ENCODE results near the gene POTEM. TPM values are rescaled to one million over a fixed set of nuclear protein-coding genes. Genes with fewer than 3 reads are reported as not detected.
"Not testable (repeated sequence)": the region's sequence is repeated elsewhere in the genome, so short reads cannot be mapped to it uniquely, and the experiment has no call there.

The POTEM gene
- total and polyA plus RNA-seq, 2 experiments from 2014 or later, result not detected

GRCh38 chr14:18955816-18956215 lies 11.4 kb upstream of the POTEM start:
- H3K4me2 ChIP-seq (ENCODE audit: unreplicated experiment); DNase-seq; H3K4me3 ChIP-seq; H3K27me3 ChIP-seq (replicated peaks; ENCODE audit: insufficient read depth); H3K9ac ChIP-seq; H3F3A ChIP-seq (ENCODE audit: insufficient read depth); in situ Hi-C loops (cut with MboI); H2AFZ ChIP-seq; H3K36me3 ChIP-seq (ENCODE audit: low read depth); H3K9me2 ChIP-seq (ENCODE audit: insufficient read depth); H3K27ac ChIP-seq; H3K79me2 ChIP-seq (ENCODE audit: insufficient read depth); H4K20me1 ChIP-seq (ENCODE audit: insufficient read depth); H3K9me3 ChIP-seq (ENCODE audit: low read depth); H3K4me1 ChIP-seq (ENCODE audit: insufficient read depth): not testable (repeated sequence)
- WGBS, 2 experiments (ENCODE audit: low coverage in 1 of 2, low lambda C conversion rate in 2 of 2, missing lambda C conversion rate in 2 of 2), result 30 to 31% methylated on average over 6 of the region's 6 CpGs

- H3K4me3 ChIP-seq; H3K27ac ChIP-seq; H3F3A ChIP-seq (ENCODE audit: insufficient read depth); H3K4me2 ChIP-seq (ENCODE audit: unreplicated experiment); H2AFZ ChIP-seq; H3K27me3 ChIP-seq (replicated peaks; ENCODE audit: insufficient read depth); H4K20me1 ChIP-seq (ENCODE audit: insufficient read depth); H3K9ac ChIP-seq; H3K9me3 ChIP-seq (ENCODE audit: low read depth); H3K9me2 ChIP-seq (ENCODE audit: insufficient read depth); H3K36me3 ChIP-seq (ENCODE audit: low read depth); in situ Hi-C loops (cut with MboI); DNase-seq; H3K4me1 ChIP-seq (ENCODE audit: insufficient read depth); H3K79me2 ChIP-seq (ENCODE audit: insufficient read depth): not testable (repeated sequence)
- 6 to 14% methylated on average over 1 of the region's 2 CpGs for WGBS, 2 experiments (ENCODE audit: low coverage in 1 of 2, low lambda C conversion rate in 2 of 2, missing lambda C conversion rate in 2 of 2)
Observed at GRCh38 chr14:18961576-18961975, 5.7 kb upstream of the POTEM start.

DNA sequence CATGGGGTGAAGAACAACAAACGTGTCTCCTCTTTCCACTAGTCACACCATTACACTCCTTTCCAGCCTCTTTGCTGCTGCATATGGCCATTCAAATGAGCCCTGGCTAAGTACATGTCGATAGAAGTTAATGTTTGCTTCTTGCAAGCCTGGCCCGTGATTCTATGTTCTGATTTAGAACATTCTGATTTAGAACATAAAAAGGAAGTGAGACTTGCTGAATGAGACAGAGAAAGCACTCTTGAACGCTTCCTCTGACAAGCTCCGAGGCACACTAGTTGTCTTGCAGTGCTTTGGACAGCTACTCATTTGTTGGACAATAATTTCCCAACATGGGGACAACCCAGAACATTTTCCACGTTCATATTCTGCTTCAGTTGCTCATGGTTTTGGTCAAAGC lies 5.1 kb upstream of the POTEM start:
- H3K27ac ChIP-seq; H3K4me3 ChIP-seq; H3F3A ChIP-seq (ENCODE audit: insufficient read depth); H3K9me3 ChIP-seq (ENCODE audit: low read depth); H3K36me3 ChIP-seq (ENCODE audit: low read depth); H3K79me2 ChIP-seq (ENCODE audit: insufficient read depth); H4K20me1 ChIP-seq (ENCODE audit: insufficient read depth); H3K4me1 ChIP-seq (ENCODE audit: insufficient read depth); H3K27me3 ChIP-seq (replicated peaks; ENCODE audit: insufficient read depth); H3K9ac ChIP-seq; H3K9me2 ChIP-seq (ENCODE audit: insufficient read depth); H3K4me2 ChIP-seq (ENCODE audit: unreplicated experiment); DNase-seq; in situ Hi-C loops (cut with MboI); H2AFZ ChIP-seq: not testable (repeated sequence)
- no CpG with 5 or more reads among the region's 6 CpGs for WGBS, 2 experiments (ENCODE audit: low coverage in 1 of 2, low lambda C conversion rate in 2 of 2, missing lambda C conversion rate in 2 of 2)

DNA sequence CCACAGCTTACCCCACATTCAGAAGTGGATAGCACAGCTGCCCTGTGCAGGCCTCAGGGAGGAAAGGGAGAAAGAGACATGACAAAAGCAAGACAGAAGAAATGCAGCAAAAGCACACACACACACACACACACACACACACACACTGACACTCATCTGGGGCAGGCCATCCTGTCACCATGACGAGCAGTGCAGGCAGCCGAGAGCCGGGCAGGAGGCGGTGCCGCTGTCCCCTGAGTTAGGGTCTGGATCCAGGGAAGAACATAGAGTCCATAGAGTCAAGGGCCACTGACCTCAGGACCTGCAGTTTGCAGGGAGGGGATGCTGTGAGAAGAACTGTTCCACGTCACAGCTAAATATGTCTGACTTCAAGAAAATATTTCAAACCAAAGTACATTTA lies 4.0 kb upstream of the POTEM start:
- H3K27ac ChIP-seq; H3K4me2 ChIP-seq (ENCODE audit: unreplicated experiment); H3K4me3 ChIP-seq; H3K4me1 ChIP-seq (ENCODE audit: insufficient read depth); H3K36me3 ChIP-seq (ENCODE audit: low read depth); DNase-seq; H3K79me2 ChIP-seq (ENCODE audit: insufficient read depth); H3K27me3 ChIP-seq (replicated peaks; ENCODE audit: insufficient read depth); in situ Hi-C loops (cut with MboI); H4K20me1 ChIP-seq (ENCODE audit: insufficient read depth); H3K9me2 ChIP-seq (ENCODE audit: insufficient read depth); H2AFZ ChIP-seq; H3K9ac ChIP-seq; H3F3A ChIP-seq (ENCODE audit: insufficient read depth); H3K9me3 ChIP-seq (ENCODE audit: low read depth): not testable (repeated sequence)
- WGBS, 2 experiments (ENCODE audit: low coverage in 1 of 2, low lambda C conversion rate in 2 of 2, missing lambda C conversion rate in 2 of 2), result 58 to 62% methylated on average over 6 of the region's 6 CpGs

DNA sequence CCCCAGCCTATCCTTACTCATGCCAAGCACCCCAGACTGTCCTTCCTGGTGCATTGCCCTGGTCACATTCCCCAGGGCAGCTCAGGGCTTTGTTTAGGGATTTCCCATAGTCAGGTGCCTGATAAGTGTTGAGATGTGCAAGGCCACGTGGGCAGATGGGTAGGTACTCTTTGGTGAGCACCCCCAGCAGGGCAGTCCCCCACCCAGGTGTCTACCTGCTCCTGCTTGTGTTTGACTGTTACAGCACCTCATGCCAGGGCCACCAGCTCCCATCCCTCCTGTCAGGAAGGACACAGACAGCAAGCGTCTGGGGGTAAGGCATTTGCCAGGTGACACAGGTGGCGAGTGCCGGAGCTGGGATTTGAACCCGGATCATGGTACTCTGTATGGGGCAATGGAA lies 2.4 kb upstream of the POTEM start:
- H3K4me3 ChIP-seq; H3K9ac ChIP-seq; H3F3A ChIP-seq (ENCODE audit: insufficient read depth); H3K9me2 ChIP-seq (ENCODE audit: insufficient read depth); H3K79me2 ChIP-seq (ENCODE audit: insufficient read depth); in situ Hi-C loops (cut with MboI); H3K27ac ChIP-seq; H3K27me3 ChIP-seq (replicated peaks; ENCODE audit: insufficient read depth); H3K36me3 ChIP-seq (ENCODE audit: low read depth); H4K20me1 ChIP-seq (ENCODE audit: insufficient read depth); H3K4me1 ChIP-seq (ENCODE audit: insufficient read depth); DNase-seq; H2AFZ ChIP-seq; H3K9me3 ChIP-seq (ENCODE audit: low read depth); H3K4me2 ChIP-seq (ENCODE audit: unreplicated experiment): not testable (repeated sequence)
- no CpG with 5 or more reads among the region's 5 CpGs for WGBS, 2 experiments (ENCODE audit: low coverage in 1 of 2, low lambda C conversion rate in 2 of 2, missing lambda C conversion rate in 2 of 2)

- H3K4me3 ChIP-seq; H3K79me2 ChIP-seq (ENCODE audit: insufficient read depth); H3K4me1 ChIP-seq (ENCODE audit: insufficient read depth); H3K36me3 ChIP-seq (ENCODE audit: low read depth); DNase-seq; H2AFZ ChIP-seq; H3K27me3 ChIP-seq (replicated peaks; ENCODE audit: insufficient read depth); H3K27ac ChIP-seq; H3K9ac ChIP-seq; H3K9me2 ChIP-seq (ENCODE audit: insufficient read depth); H3F3A ChIP-seq (ENCODE audit: insufficient read depth); H3K4me2 ChIP-seq (ENCODE audit: unreplicated experiment); in situ Hi-C loops (cut with MboI); H4K20me1 ChIP-seq (ENCODE audit: insufficient read depth); H3K9me3 ChIP-seq (ENCODE audit: low read depth): not testable (repeated sequence)
- 37 to 39% methylated on average over 3 of the region's 3 CpGs for WGBS, 2 experiments (ENCODE audit: low coverage in 1 of 2, low lambda C conversion rate in 2 of 2, missing lambda C conversion rate in 2 of 2)
Observed at GRCh38 chr14:19002566-19002965, 35.3 kb downstream of the POTEM start.

DNA sequence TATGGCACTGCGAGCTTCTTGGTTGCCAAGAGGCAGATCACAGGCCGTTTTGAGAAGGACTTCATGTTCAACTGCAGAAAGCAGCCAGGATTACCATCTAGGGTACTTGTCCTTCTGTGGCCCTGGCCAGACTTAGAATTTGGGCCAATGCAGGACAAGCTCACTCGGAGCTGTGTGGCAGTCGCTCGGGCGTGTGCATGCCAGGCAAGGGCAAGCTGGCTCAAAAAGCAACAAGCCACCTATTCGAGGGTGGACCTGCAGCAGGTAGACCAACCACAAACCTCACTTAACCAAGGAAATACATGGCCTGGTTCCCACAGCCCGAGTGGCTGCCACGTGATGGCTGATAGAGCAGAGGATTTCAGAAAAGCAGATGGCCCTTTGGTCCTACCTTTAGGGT lies 39.3 kb downstream of the POTEM start:
- H3K4me3 ChIP-seq; H4K20me1 ChIP-seq (ENCODE audit: insufficient read depth); H3K27ac ChIP-seq; H3K9me2 ChIP-seq (ENCODE audit: insufficient read depth); H2AFZ ChIP-seq; H3K4me1 ChIP-seq (ENCODE audit: insufficient read depth); DNase-seq; H3K27me3 ChIP-seq (replicated peaks; ENCODE audit: insufficient read depth); H3K9me3 ChIP-seq (ENCODE audit: low read depth); H3K4me2 ChIP-seq (ENCODE audit: unreplicated experiment); in situ Hi-C loops (cut with MboI); H3K9ac ChIP-seq; H3K79me2 ChIP-seq (ENCODE audit: insufficient read depth); H3K36me3 ChIP-seq (ENCODE audit: low read depth); H3F3A ChIP-seq (ENCODE audit: insufficient read depth): not testable (repeated sequence)
- WGBS, 2 experiments (ENCODE audit: low coverage in 1 of 2, low lambda C conversion rate in 2 of 2, missing lambda C conversion rate in 2 of 2), result 44% methylated on average over 2 of the region's 9 CpGs; no CpG with 5 or more reads in 1 of the 2 experiments

DNA sequence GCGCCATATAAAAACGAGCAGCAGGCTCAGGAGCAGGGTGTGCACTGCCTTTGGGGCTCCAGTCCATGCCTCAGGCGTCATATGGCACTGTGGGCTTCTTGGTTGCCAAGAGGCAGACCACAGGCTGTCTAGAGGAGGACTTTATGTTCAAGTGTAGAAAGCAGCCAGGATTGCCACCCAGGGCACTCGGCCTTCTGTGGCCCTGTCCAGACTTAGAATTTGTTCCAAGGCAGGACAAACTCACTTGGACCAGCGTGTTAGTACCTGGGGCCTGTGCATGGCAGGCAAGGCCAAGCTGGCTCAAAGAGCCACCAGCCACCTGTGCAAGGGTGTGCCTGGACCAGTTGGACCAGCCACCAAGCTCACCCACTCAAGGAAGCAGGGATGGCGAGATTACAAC lies 40.4 kb downstream of the POTEM start:
- in situ Hi-C loops (cut with MboI); H3K9ac ChIP-seq: not testable (repeated sequence)
- 12 to 22% methylated on average over 2 of the region's 6 CpGs for WGBS, 2 experiments (ENCODE audit: low coverage in 1 of 2, low lambda C conversion rate in 2 of 2, missing lambda C conversion rate in 2 of 2)

More for the DNA sequence above, 40.4 kb downstream of the POTEM start:
- H3K4me1 ChIP-seq (ENCODE audit: insufficient read depth); H3K9me3 ChIP-seq (ENCODE audit: low read depth); H3K36me3 ChIP-seq (ENCODE audit: low read depth); H3F3A ChIP-seq (ENCODE audit: insufficient read depth); H2AFZ ChIP-seq; H3K27me3 ChIP-seq (replicated peaks; ENCODE audit: insufficient read depth); H3K4me2 ChIP-seq (ENCODE audit: unreplicated experiment); H3K4me3 ChIP-seq; H3K27ac ChIP-seq; H3K79me2 ChIP-seq (ENCODE audit: insufficient read depth); H3K9me2 ChIP-seq (ENCODE audit: insufficient read depth); H4K20me1 ChIP-seq (ENCODE audit: insufficient read depth); DNase-seq: not testable (repeated sequence)

All from GM23248 (cell line).